ENCODE measurements around the gene ACOX1.

The ACOX1 gene

DNA sequence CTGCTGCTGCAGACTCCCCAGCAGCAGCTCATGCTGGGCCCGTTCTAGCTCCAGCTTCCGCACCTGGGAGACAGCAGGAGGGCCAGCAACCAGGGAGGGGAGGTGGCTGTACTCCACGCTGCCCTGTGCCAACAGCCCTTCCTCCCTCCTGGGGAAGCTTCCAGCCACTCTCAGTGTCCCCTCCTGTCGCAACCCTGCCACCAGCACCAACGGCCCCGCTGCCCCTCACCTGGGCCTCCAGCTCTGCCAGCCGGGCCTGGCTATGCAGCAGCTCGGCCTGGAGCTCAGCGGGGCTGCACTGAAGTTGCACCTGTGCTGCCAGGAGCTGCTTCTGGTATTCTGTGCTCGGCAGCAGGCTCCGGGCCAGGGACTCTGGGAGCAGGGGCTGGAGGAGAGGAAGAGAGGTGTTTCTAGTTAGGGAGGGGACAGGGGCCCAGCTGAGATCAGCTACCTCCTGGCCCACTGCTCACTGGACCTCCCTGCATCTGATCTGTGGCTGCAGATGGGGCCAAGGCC, 58.9 kb downstream of the ACOX1 start:
- Histone ChIP-seq H2AFZ (ENCODE audit: low read depth, low read length) (no peak overlapping the region), H3K36me3 (ENCODE audit: insufficient read depth, low read length) (peaks cover 40% of the 10 kb centered on the region), H3K4me2 (ENCODE audit: insufficient read depth, low read length) (no peak overlapping the region), H4K20me1 (ENCODE audit: insufficient read depth, low read length) (no peaks in the 10 kb centered on the region), H3K4me3 (ENCODE audit: low read depth in 1 of 2, low read length in 2 of 2) (no peak overlapping the region), H3K79me2 (ENCODE audit: insufficient read depth, low read length) (no peaks in the 10 kb centered on the region), H3K9ac (ENCODE audit: low read depth, low read length) (no peak overlapping the region), H3K9me3 (ENCODE audit: insufficient read depth, low read length, severe bottlenecking) (no peaks in the 10 kb centered on the region), H3K27ac (ENCODE audit: low read length) (no peak overlapping the region), H3K4me1 (ENCODE audit: insufficient read depth, low read length) (no peaks in the 10 kb centered on the region), H3K27me3 (ENCODE audit: insufficient read depth, low read length, poor library complexity) (no peaks in the 10 kb centered on the region)
- TF ChIP-seq EZH2 (IDR thresholded peaks at IDR 0.05; ENCODE audit: borderline replicate concordance, low read depth, low read length, severe bottlenecking), result no peak
- DNase-seq, result no peak
- no peak for ATAC-seq (ENCODE audit: insufficient read depth, low read depth)

DNA sequence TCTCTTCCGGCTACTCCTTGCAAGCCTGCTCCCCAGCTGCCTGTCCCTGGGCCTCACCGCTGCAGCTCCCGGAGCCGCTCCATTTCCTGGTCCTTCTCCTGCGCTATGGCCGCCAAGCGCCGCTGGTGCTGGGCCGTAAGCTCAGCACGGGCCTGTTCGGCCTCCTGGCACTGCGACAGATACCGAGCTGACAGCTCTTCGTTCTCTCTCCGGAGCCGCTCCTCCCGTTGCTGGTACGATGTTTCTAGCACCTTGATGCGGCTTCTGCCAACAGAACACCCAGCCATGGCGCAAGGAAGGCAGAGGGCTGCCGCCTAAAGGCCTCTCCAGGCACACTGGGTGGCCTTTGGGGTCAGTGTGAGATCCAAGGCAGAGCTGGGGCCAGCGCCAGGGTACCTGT, 59.4 kb downstream of the ACOX1 start:
- Histone ChIP-seq H3K4me1 (ENCODE audit: insufficient read depth, low read length) (no peaks in the 10 kb centered on the region), H3K4me2 (ENCODE audit: insufficient read depth, low read length) (no peak overlapping the region), H3K9ac (ENCODE audit: low read depth, low read length) (no peak overlapping the region), H3K27ac (ENCODE audit: low read length) (no peak overlapping the region), H4K20me1 (ENCODE audit: insufficient read depth, low read length) (no peaks in the 10 kb centered on the region), H3K9me3 (ENCODE audit: insufficient read depth, low read length, severe bottlenecking) (no peaks in the 10 kb centered on the region), H3K27me3 (ENCODE audit: insufficient read depth, low read length, poor library complexity) (no peaks in the 10 kb centered on the region), H3K4me3 (ENCODE audit: low read depth in 1 of 2, low read length in 2 of 2) (no peak overlapping the region), H3K79me2 (ENCODE audit: insufficient read depth, low read length) (no peaks in the 10 kb centered on the region), H3K36me3 (ENCODE audit: insufficient read depth, low read length) (peaks cover 45% of the 10 kb centered on the region), H2AFZ (ENCODE audit: low read depth, low read length) (no peak overlapping the region)
- ATAC-seq (ENCODE audit: insufficient read depth, low read depth) (no peak), DNase-seq (no peak)
- TF ChIP-seq, protein P1, sequence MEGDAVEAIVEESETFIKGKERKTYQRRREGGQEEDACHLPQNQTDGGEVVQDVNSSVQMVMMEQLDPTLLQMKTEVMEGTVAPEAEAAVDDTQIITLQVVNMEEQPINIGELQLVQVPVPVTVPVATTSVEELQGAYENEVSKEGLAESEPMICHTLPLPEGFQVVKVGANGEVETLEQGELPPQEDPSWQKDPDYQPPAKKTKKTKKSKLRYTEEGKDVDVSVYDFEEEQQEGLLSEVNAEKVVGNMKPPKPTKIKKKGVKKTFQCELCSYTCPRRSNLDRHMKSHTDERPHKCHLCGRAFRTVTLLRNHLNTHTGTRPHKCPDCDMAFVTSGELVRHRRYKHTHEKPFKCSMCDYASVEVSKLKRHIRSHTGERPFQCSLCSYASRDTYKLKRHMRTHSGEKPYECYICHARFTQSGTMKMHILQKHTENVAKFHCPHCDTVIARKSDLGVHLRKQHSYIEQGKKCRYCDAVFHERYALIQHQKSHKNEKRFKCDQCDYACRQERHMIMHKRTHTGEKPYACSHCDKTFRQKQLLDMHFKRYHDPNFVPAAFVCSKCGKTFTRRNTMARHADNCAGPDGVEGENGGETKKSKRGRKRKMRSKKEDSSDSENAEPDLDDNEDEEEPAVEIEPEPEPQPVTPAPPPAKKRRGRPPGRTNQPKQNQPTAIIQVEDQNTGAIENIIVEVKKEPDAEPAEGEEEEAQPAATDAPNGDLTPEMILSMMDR (IDR thresholded peaks at IDR 0.05; ENCODE audit: borderline replicate concordance, extremely low read depth, low read length, poor library complexity, severe bottlenecking), result no peak
- no peak for TF ChIP-seq EZH2 (IDR thresholded peaks at IDR 0.05; ENCODE audit: borderline replicate concordance, low read depth, low read length, severe bottlenecking)

DNA sequence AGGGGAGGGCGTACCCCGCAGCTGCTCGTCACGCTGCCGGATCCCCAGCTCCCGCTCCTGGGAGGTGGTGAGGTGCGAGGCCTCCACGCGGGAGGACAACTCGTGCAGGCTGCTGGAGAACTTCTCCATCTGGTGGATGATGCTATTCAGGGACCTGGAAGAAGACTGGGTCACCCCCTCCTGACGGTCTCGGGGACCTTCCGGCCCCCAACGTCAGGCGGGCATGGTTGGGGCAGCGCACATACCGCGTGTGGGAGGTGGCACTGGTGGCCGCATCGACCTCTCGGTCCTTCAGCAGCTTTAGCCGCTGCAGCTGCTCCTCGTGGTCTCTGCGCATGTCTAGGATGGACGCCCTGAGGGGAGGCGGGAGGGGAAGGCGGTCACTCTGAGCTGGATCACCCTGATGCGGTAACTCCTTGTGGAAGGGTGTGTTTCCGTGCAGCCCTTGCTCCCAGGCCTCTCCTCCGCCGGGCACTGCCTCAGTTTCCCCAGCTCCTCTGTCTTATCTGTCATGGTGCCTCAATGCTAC, 61.0 kb downstream of the ACOX1 start:
- no peaks in the 10 kb centered on the region for H3K4me1 ChIP-seq (ENCODE audit: insufficient read depth, low read length)
- no peak for TF ChIP-seq EZH2 (IDR thresholded peaks at IDR 0.05; ENCODE audit: borderline replicate concordance, low read depth, low read length, severe bottlenecking)
- TF ChIP-seq, protein P1 (IDR thresholded peaks at IDR 0.05; ENCODE audit: borderline replicate concordance, extremely low read depth, low read length, poor library complexity, severe bottlenecking), result no peak
- no peaks in the 10 kb centered on the region for H4K20me1 ChIP-seq (ENCODE audit: insufficient read depth, low read length)
- DNase-seq (no peak), ATAC-seq (ENCODE audit: insufficient read depth, low read depth) (no peak)
- H3K27ac ChIP-seq (ENCODE audit: low read length), result no peak overlapping the region
- H3K36me3 ChIP-seq (ENCODE audit: insufficient read depth, low read length), result peaks cover 46% of the 10 kb centered on the region
- H3K4me3 ChIP-seq (ENCODE audit: low read depth in 1 of 2, low read length in 2 of 2), result no peak overlapping the region
- H2AFZ ChIP-seq (ENCODE audit: low read depth, low read length), result no peak overlapping the region
- no peaks in the 10 kb centered on the region for H3K9me3 ChIP-seq (ENCODE audit: insufficient read depth, low read length, severe bottlenecking)
- no peaks in the 10 kb centered on the region for H3K79me2 ChIP-seq (ENCODE audit: insufficient read depth, low read length)
- H3K9ac ChIP-seq (ENCODE audit: low read depth, low read length), result no peak overlapping the region
- no peak overlapping the region for H3K4me2 ChIP-seq (ENCODE audit: insufficient read depth, low read length)
- H3K27me3 ChIP-seq (ENCODE audit: insufficient read depth, low read length, poor library complexity), result no peaks in the 10 kb centered on the region

DNA sequence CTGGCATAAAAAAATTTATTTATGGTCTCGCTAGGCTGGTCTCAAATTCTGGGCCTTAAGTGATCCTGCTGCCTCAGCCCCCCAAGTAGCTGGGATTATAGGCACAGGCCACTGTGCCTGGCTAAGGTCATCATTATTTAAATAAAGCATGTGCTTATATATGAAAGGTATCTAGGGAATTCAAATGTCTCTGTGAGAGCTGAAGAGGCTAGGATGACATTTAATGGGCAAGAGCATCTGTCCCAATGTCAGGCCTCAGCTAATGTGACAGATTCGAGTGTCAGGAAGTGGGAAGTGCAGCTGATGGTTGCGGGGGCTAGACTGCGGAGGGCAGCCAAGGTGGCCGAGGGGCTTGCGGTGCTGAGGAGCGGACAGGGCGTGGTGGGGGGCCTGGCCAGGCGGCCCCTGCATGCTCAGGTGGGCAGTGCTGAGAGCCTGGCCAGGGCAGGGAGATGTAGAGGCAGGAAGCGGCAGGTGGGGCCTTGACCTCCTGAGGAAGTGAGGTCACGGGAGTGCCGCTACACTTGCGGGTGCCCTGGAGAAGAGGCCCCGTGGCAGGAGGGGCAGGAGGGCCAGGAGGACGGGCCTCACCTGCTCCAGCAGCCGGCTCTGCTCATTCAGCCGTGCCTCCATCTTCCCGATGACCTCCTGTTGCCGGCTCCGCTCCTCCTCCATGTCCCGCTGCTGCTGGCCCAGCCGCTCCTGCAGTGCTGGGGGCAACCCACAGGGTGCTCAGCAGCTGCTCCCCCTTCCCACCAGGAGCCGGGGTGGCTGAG, 61.6 kb downstream of the ACOX1 start:
- no peak overlapping the region for H2AFZ ChIP-seq (ENCODE audit: low read depth, low read length)
- H3K36me3 ChIP-seq (ENCODE audit: insufficient read depth, low read length), result peaks cover 40% of the 10 kb centered on the region
- no peak overlapping the region for H3K27ac ChIP-seq (ENCODE audit: low read length)
- ATAC-seq (ENCODE audit: insufficient read depth, low read depth), result no peak
- no peaks in the 10 kb centered on the region for H3K27me3 ChIP-seq (ENCODE audit: insufficient read depth, low read length, poor library complexity)
- no peak overlapping the region for H3K4me3 ChIP-seq (ENCODE audit: low read depth in 1 of 2, low read length in 2 of 2)
- H3K4me1 ChIP-seq (ENCODE audit: insufficient read depth, low read length), result no peaks in the 10 kb centered on the region
- DNase-seq, result no peak
- no peak overlapping the region for H3K9ac ChIP-seq (ENCODE audit: low read depth, low read length)
- no peak overlapping the region for H3K4me2 ChIP-seq (ENCODE audit: insufficient read depth, low read length)
- H3K79me2 ChIP-seq (ENCODE audit: insufficient read depth, low read length), result no peaks in the 10 kb centered on the region
- no peaks in the 10 kb centered on the region for H3K9me3 ChIP-seq (ENCODE audit: insufficient read depth, low read length, severe bottlenecking)
- no peaks in the 10 kb centered on the region for H4K20me1 ChIP-seq (ENCODE audit: insufficient read depth, low read length)
- TF ChIP-seq EZH2 (IDR thresholded peaks at IDR 0.05; ENCODE audit: borderline replicate concordance, low read depth, low read length, severe bottlenecking), result no peak
- TF ChIP-seq, protein P1 (IDR thresholded peaks at IDR 0.05; ENCODE audit: borderline replicate concordance, extremely low read depth, low read length, poor library complexity, severe bottlenecking), result no peak
